NCI-H526 treated with DMSO at 0.1 percent for 48 hours (cell line): Measurements from ENCODE around the gene FAM237B.

Source experiments
- DNase-seq: peaks from one replicate; lab custom pipeline; 2025; lab: John Stamatoyannopoulos, UW

The FAM237B gene

DNA sequence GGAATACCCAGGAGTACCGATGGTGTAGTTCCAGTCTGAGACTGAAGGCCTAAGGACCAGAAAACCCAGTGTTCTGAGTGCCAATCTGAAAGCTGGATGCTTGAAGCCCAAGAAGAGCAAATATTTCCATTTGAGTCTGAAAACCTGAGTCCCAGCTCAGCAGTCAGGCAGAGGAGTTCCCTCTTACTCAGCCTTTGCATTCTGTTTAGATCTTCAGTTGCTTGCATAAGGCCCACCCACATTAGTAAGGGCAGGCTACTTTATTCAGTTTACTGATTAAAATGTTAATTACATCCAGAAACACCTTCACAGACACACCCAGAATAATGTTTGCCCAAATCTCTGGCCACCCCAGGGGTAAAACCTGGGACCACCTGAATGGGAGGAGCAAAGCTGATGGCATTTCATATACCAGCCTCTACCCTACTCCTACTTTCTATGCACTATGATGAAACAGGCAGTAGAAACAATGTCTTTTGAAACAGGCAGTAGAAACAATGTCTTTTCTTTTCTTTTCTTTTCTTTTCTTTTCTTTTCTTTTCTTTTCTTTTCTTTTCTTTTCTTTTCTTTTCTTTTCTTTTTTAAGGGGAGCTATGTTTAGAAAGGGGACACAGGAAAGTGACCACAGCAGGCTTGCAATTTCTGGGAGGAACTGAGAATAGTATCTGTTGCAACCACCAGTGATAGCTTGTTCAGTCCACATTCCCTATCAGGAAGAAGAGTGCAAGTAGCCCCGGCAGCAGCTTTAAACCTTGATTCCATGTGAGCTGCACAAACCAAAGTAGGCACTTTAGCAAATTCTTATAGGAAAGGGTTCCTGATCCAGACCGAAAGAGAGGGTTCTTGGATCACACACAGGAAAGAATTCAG, 30.6 kb downstream of the FAM237B start:
- no peak for DNase-seq

DNA sequence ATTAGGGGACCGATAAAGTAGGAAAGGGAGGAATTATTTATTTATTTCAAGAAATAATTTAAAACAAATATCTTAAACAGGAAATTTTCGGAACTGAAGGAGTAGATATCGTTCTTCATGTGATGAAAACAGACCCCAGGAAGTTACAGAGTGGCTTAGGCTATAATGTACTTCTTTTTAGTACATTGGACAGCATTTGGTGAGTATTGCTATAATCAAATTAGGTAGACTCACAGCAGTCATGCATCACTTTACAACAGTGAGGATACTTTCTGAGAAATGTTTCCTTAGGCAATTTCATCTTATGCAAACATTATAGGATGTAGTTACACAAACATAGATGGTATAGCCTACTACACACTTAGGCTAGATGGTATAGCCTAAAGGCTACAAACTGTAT, 33.0 kb downstream of the FAM237B start:
- DNase-seq: peak; percentile 91

DNA sequence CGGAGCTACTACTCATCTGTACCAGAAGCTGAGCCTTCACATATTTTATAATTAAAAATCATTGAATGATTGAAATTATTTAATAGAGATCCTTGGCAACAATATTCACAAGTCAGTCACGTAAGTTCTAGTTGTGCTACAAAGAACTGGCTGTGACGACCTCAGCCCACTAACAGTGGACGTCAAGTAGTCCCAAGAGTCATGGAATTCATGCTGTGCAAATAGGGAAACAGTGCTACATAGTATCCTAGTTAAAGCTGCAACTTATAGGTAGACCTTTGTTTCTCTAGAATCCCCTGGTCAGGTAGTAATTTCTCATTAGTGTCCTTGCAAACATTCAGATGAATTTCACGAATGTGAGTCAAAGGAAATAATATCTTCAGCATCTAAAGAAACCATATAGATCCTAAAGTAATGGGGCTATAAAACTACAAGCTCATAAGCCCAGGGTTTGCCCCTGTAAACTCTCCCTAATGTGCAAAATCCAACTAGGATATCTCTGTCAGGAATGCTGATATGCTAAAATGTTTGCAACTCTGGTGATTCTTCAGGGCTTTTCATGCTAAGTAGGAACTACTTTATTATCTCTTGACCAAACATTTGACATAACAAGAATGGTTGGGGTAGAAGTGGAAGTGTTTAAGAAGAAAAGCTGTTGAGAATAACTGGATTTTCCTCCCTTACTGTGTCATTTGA, 44.9 kb downstream of the FAM237B start:
- no peak for DNase-seq

DNA sequence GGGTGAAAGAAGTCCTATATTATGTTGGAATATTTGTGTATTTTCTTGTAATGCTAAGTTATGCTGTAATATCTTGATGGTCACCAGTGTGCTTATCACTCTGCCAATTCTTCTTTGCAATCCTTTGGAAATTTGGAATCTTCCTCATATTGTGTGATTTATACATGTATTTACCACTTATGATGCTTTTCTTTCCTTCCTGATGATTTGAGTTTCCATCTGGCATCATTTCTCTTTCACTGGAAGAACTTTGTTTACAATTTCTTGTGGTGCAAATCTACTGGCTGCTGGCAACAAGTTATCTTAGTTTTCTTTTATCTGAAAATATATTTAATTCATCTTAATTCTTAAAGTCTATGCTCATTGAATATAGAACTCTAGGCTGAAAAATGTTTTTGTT, 46.9 kb downstream of the FAM237B start:
- no peak for DNase-seq

GRCh38 chr7:90272242-90272641, 48.9 kb downstream of the FAM237B start:
- DNase-seq: no peak

DNA sequence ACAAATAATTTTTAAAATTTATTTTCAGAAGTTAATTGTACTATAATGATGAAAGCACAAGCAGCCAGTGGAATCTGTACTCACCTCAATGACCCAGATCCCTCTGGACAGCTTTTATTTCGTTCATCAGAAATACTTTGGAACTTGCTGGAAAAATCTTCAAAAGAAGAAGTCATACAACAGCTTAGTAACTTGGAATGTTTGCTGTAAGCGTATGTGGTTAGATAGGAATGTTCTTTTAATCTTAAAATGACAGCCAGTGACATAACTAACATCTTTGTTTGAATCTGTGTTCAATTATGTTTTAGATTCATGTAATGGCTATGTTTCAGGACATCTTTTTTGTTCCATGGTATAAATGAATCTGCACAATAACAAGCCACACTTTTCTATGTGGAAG, 49.4 kb downstream of the FAM237B start:
- no peak for DNase-seq

DNA sequence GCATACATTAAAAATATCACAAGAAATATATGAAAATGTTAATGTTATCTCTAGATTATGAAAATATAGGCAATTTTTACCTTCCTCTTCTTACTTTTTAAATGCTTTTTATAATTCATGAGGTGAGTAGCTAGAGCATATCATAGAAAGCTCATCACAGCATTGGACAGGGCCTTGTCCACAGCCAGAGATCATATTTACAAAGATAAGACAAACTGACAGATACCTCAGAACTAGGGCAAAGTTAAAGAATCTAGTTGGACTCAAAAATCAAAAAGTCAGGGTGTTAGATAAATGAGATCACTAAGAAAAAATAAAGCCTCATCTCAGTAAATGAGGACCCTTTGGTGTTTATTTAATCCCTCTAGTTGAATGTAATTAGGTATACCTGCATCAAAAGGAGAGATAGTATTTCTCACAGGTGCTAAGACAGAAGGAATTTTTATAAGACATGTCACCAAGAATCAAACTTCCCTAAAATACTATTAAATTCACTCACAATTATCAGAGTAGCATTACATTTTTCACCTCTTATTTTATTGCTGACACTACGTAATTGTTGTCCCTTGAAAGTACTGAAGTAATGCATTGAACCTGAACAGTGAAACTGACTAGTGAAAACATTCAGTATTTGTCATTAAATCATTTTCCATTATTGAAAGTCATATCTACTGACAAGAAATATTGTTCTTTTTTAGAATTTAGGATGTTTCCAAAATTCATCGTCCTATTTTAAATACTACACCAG, 50.5 kb downstream of the FAM237B start:
- no peak for DNase-seq

GRCh38 chr7:90269163-90269562, 51.9 kb downstream of the FAM237B start:
- DNase-seq: no peak

DNA sequence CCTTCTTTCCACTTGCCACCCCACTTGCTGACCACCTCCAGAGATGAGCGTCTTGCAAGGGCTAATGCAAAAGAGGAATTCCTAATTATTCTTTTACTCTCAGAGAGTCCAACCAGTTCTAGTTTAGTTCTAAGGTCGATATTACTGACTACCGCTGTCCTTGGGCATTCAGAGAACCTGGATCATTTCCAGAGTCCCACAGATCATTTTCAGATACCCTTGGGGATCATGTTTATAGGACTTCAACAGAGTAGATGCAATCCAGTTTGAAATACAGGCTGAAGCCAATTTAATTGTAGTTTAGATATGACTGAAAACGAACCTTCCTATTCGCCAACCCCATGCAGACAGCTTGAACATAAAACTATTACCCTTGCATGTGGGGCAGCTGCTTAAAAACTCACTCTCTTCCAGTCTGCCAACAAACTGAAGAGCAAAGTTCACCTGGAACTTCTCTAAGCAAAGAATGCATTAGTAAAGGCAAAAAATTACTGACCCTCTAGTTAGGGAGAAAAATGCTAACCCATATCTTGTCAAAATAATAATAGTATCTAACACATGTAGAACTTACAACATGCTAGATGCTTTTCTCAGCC, 53.7 kb downstream of the FAM237B start:
- no peak for DNase-seq

- DNase-seq: no peak
These were observed 54.3 kb downstream of the FAM237B start for GRCh38 chr7:90266808-90267207.
